ENCODE measurements around the gene KRAS.

KRAS gene

DNA sequence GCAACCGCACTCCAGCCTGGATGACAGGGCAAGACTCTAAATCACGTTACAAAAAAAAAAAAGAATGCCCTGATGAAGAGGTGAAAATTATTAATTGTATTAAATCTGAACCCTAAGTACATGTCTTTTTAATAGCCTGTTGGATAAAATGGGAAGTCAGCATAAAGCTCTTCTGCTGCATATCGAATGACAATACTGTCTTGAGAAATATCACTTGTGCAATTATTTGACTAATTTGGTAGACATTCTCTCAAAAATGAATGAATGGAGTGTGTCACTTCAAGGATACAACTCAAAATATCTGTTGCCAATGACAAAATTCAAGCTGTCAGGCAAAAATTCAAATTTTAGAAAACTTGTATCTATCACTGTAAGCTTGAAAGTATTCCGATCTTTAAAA lies 94.7 kb downstream of the KRAS start:
- Histone ChIP-seq H3K27ac (ENCODE audit: low read depth, low read length) (no peak overlapping the region), H3F3A (ENCODE audit: control insufficient read depth, insufficient read depth) (peaks cover 2% of the 10 kb centered on the region), H3K36me3 (ENCODE audit: control insufficient read depth, low read length) (no peaks in the 10 kb centered on the region), H3K9me3 (ENCODE audit: control insufficient read depth, insufficient read depth, low read length) (peaks cover 4% of the 10 kb centered on the region; the same call in 1 of the 2 replicates), H3K4me2 (ENCODE audit: low read length) (no peak overlapping the region), H3K4me1 (ENCODE audit: control insufficient read depth, low read length) (peaks cover 73% of the 10 kb centered on the region), H3K79me2 (ENCODE audit: control insufficient read depth, low read length) (no peaks in the 10 kb centered on the region), H4K20me1 (ENCODE audit: control insufficient read depth, insufficient read depth, low read depth, low read length) (no peaks in the 10 kb centered on the region), H3K9me2 (replicated peaks; ENCODE audit: control insufficient read depth, low read length) (no peaks in the 10 kb centered on the region), H3K4me3 (ENCODE audit: low read length) (no peak overlapping the region), H3K27me3 (ENCODE audit: control insufficient read depth, low read length) (no peaks in the 10 kb centered on the region)
- no peak for TF ChIP-seq EZH2phosphoT487 (IDR thresholded peaks at IDR 0.05; ENCODE audit: borderline replicate concordance, low read length)
- TF ChIP-seq, protein P1, sequence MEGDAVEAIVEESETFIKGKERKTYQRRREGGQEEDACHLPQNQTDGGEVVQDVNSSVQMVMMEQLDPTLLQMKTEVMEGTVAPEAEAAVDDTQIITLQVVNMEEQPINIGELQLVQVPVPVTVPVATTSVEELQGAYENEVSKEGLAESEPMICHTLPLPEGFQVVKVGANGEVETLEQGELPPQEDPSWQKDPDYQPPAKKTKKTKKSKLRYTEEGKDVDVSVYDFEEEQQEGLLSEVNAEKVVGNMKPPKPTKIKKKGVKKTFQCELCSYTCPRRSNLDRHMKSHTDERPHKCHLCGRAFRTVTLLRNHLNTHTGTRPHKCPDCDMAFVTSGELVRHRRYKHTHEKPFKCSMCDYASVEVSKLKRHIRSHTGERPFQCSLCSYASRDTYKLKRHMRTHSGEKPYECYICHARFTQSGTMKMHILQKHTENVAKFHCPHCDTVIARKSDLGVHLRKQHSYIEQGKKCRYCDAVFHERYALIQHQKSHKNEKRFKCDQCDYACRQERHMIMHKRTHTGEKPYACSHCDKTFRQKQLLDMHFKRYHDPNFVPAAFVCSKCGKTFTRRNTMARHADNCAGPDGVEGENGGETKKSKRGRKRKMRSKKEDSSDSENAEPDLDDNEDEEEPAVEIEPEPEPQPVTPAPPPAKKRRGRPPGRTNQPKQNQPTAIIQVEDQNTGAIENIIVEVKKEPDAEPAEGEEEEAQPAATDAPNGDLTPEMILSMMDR (IDR thresholded peaks at IDR 0.05; ENCODE audit: low read depth, low read length, poor library complexity, severe bottlenecking), result no peak

GRCh38 chr12:25155022-25155576 lies 95.6 kb downstream of the KRAS start:
- no peaks in the 10 kb centered on the region for H3K9me2 ChIP-seq (replicated peaks; ENCODE audit: control insufficient read depth, low read length)
- no peaks in the 10 kb centered on the region for H3K27me3 ChIP-seq (ENCODE audit: control insufficient read depth, low read length)
- peak overlapping the region; percentile 3; the same call in 1 of the 2 replicates for H3K27ac ChIP-seq (ENCODE audit: low read depth, low read length)
- no peaks in the 10 kb centered on the region for H3K79me2 ChIP-seq (ENCODE audit: control insufficient read depth, low read length)
- H3K9me3 ChIP-seq (ENCODE audit: control insufficient read depth, insufficient read depth, low read length), result peaks cover 4% of the 10 kb centered on the region; the same call in 1 of the 2 replicates
- TF ChIP-seq, protein P1 (IDR thresholded peaks at IDR 0.05; ENCODE audit: low read depth, low read length, poor library complexity, severe bottlenecking), result peak; percentile 77
- TF ChIP-seq EZH2phosphoT487 (IDR thresholded peaks at IDR 0.05; ENCODE audit: borderline replicate concordance, low read length), result no peak
- no peaks in the 10 kb centered on the region for H4K20me1 ChIP-seq (ENCODE audit: control insufficient read depth, insufficient read depth, low read depth, low read length)
- peaks cover 6% of the 10 kb centered on the region for H3F3A ChIP-seq (ENCODE audit: control insufficient read depth, insufficient read depth)
- peak overlapping the region; percentile 41 for H3K4me3 ChIP-seq (ENCODE audit: low read length)
- peaks cover 67% of the 10 kb centered on the region for H3K4me1 ChIP-seq (ENCODE audit: control insufficient read depth, low read length)
- H3K4me2 ChIP-seq (ENCODE audit: low read length), result peak overlapping the region; percentile 65
- no peaks in the 10 kb centered on the region for H3K36me3 ChIP-seq (ENCODE audit: control insufficient read depth, low read length)

Data from DOHH2 (cell line).